ENCODE results near the gene PAPPA. TPM values are rescaled to one million over a fixed set of nuclear protein-coding genes. Genes with fewer than 3 reads are reported as not detected.

Gene PAPPA
- total and polyA plus RNA-seq, 2 of the 8 experiments (the other 6 are each of a cell fraction or from before 2014, with no cell fraction given), result 0.18 to 0.63 TPM

- Histone ChIP-seq H4K8ac (ENCODE audit: extremely low read depth, insufficient read depth, low read length) (no peak overlapping the region), H3K27ac (ENCODE audit: low read depth, low read length) (no peak overlapping the region), H3K9ac (replicated peaks in 1 of 4; ENCODE audit: extremely low read depth in 1 of 4, low read depth in 3 of 4, low read length in 3 of 4) (no peak overlapping the region), H3K4me2 (ENCODE audit: insufficient read depth in 1 of 2, low read depth in 2 of 2, low read length in 2 of 2) (no peak overlapping the region), H2BK12ac (ENCODE audit: low read depth, low read length) (no peak overlapping the region), H2AFZ (ENCODE audit: low read length) (no peak overlapping the region), H3K9me3 (ENCODE audit: insufficient read depth in 2 of 2, low read depth in 1 of 2, low read length in 1 of 2) (no peaks in the 10 kb centered on the region), H4K91ac (replicated peaks; ENCODE audit: insufficient read length, low read length) (no peak overlapping the region), H4K5ac (ENCODE audit: insufficient read length, low read depth, low read length) (no peak overlapping the region), H3K36me3 (ENCODE audit: control insufficient read depth in 2 of 4, insufficient read depth in 4 of 4, low read length in 3 of 4) (no peaks in the 10 kb centered on the region), H3K23ac (ENCODE audit: insufficient read length) (no peak overlapping the region), H2BK15ac (ENCODE audit: low read length) (no peak overlapping the region), H3K4ac (replicated peaks; ENCODE audit: insufficient read length, low read depth, low read length) (no peak overlapping the region), H2AK5ac (ENCODE audit: low read depth, low read length) (no peak overlapping the region), H4K20me1 (replicated peaks in 1 of 2; ENCODE audit: control insufficient read depth in 1 of 2, insufficient read depth in 2 of 2, low read length in 2 of 2) (no peaks in the 10 kb centered on the region), H3K79me1 (ENCODE audit: low read depth, low read length) (no peaks in the 10 kb centered on the region), H3K14ac (ENCODE audit: insufficient read length) (no peak overlapping the region), H3K23me2 (ENCODE audit: low read depth, low read length) (no peaks in the 10 kb centered on the region; the same call in 1 of the 2 replicates), H2BK20ac (ENCODE audit: low read length) (no peak overlapping the region), H3K56ac (replicated peaks; ENCODE audit: insufficient read length, low read depth, low read length) (no peak overlapping the region), H2BK120ac (replicated peaks; ENCODE audit: low read depth, low read length) (no peak overlapping the region), H3K27me3 (replicated peaks in 1 of 4; ENCODE audit: control insufficient read depth in 3 of 4, extremely low read depth in 1 of 4, insufficient read depth in 3 of 4, low read length in 3 of 4) (no peaks in the 10 kb centered on the region), H3K18ac (ENCODE audit: extremely low read depth, low read length) (no peak overlapping the region), H3K4me3 (ENCODE audit: extremely low read depth in 1 of 4, insufficient read depth in 2 of 4, low read depth in 3 of 4, low read length in 4 of 4) (no peak overlapping the region), H2BK5ac (ENCODE audit: low read depth, low read length) (no peak overlapping the region), H3K79me2 (ENCODE audit: control insufficient read depth in 1 of 2, insufficient read depth in 2 of 2, low read length in 2 of 2) (no peaks in the 10 kb centered on the region), H3K4me1 (replicated peaks in 1 of 4; ENCODE audit: control insufficient read depth in 3 of 4, insufficient read depth in 4 of 4, low read length in 3 of 4) (no peaks in the 10 kb centered on the region; a peak in 1 of 7 replicates)
- WGBS, 2 experiments (ENCODE audit: extremely low coverage in 1 of 2, insufficient coverage in 1 of 2, insufficient read length in 1 of 2, insufficient replicate concordance in 2 of 2, low coverage in 1 of 2, low lambda C conversion rate in 2 of 2, missing lambda C conversion rate in 1 of 2), result 90% methylated on average over 1 of the region's 1 CpG; no CpG with 5 or more reads in 1 of the 2 experiments
- CTCF ChIA-PET (ENCODE audit: partially characterized antibody), result interaction anchor here (0.9 to 2.6 kb wide), 3 partner anchors 82 to 244 kb away, joined by 3 to 10 read pairs (median 4); no protein-coding TSS in a partner anchor
- POLR2A ChIA-PET (ENCODE audit: partially characterized antibody), result interaction anchor here (0.6 kb wide), 1 partner anchor 150 kb away, joined by 3 read pairs; no protein-coding TSS in a partner anchor
- FAIRE-seq (no peak), DNase-seq (ENCODE audit: low read depth in 1 of 2, low spot score in 2 of 2) (no peak)
- TF ChIP-seq E2F6 (IDR thresholded peaks at IDR 0.05) (no peak), RAD21 (IDR thresholded peaks at IDR 0.05 in 1 of 2, conservative IDR thresholded peaks at IDR 0.05 in 1 of 2; ENCODE audit: low read depth in 2 of 2, low read length in 2 of 2) (no peak), POLR2A (IDR thresholded peaks at IDR 0.05; ENCODE audit: control extremely low read depth in 1 of 2, low read depth in 2 of 2, low read length in 2 of 2) (no peak), ATF2 (IDR thresholded peaks at IDR 0.05; ENCODE audit: low read length) (no peak), SP2 (IDR thresholded peaks at IDR 0.05; ENCODE audit: low read length) (no peak), HDAC2 (IDR thresholded peaks at IDR 0.05; ENCODE audit: borderline replicate concordance in 1 of 2, low read depth in 2 of 2, low read length in 2 of 2) (no peak), NANOG (IDR thresholded peaks at IDR 0.05; ENCODE audit: insufficient read depth, low read depth, low read length, poor library complexity, severe bottlenecking) (no peak), EP300 (IDR thresholded peaks at IDR 0.05; ENCODE audit: borderline replicate concordance in 1 of 2, low read depth in 2 of 2, low read length in 2 of 2) (no peak), EZH2 (IDR thresholded peaks at IDR 0.05; ENCODE audit: low read depth, low read length, severe bottlenecking) (no peak)
These were observed 239.6 kb downstream of the PAPPA start for GRCh38 chr9:116393198-116393597.

Measured in H1 (cell line).